GM21515 (cell line): ENCODE measurements around the gene PHGDH.
"Not testable (repeated sequence)": the region's sequence is repeated elsewhere in the genome, so short reads cannot be mapped to it uniquely, and the experiment has no call there.

Experiments
- ATAC-seq: cut with Tn5 transposase; IDR thresholded peaks from one replicate; pipeline ENCODE4 v1.9.1; 2021; ENCODE audit not compliant: unreplicated experiment

The PHGDH gene

GRCh38 chr1:119786473-119787050 is 74.8 kb downstream of the PHGDH start:
- ATAC-seq = not testable (repeated sequence)

DNA sequence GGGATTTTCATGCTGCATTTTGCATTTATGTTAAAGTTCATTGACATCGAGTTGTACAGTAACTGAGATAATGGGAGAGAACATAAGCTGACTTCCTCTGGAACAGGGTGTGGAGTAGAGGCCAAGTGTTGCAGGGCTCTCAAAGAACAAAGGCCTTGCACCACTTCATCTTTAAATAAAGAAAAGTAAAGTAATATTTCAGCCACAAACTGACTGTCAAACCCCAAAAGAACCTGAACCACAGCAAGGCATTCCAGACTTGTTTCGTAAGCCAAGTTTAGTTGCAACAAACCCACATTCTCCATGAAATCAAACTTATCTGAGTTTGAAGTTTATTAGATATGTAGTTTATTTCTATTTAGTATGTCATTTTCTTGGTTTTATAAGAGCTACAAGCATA is 76.0 kb downstream of the PHGDH start:
- ATAC-seq = no peak

GRCh38 chr1:119790451-119791198 is 78.9 kb downstream of the PHGDH start:
- ATAC-seq = no peak

GRCh38 chr1:119791377-119791776 is 79.6 kb downstream of the PHGDH start:
- ATAC-seq = no peak
